RWPE2 (cell line): ENCODE data around the gene GABRG2.

Experiments used
- ATAC-seq: fragments of 200-7000 bp; cut with Tn5 transposase; 3 replicates; pipeline ENCODE4 v1.9.1; 2021; ENCODE audit warnings: low read depth
- DNase-seq: peaks from one replicate; pipeline ENCODE4 v3.0.0-alpha.2; 2020; ENCODE audit warnings: low spot score
- H3K27ac ChIP-seq: fragments of 450-650 bp; 2 replicates; pipeline ENCODE4 v1.5.1; 2017; ENCODE audit warnings: mild to moderate bottlenecking; ENCODE audit not compliant: poor library complexity, severe bottlenecking
- H3K27me3 ChIP-seq: fragments of 250-450 bp; sonication (Bioruptor Pico); 2 replicates; pipeline ENCODE4 v1.5.1; 2021; ENCODE audit warnings: mild to moderate bottlenecking, moderate library complexity; ENCODE audit not compliant: insufficient read depth, poor library complexity, severe bottlenecking
- H3K36me3 ChIP-seq: fragments of 250-450 bp; sonication (Bioruptor Pico); 2 replicates; pipeline ENCODE4 v1.5.1; 2020; ENCODE audit warnings: low read depth, mild to moderate bottlenecking, moderate library complexity
- H3K4me1 ChIP-seq: fragments of 250-450 bp; sonication (Bioruptor Pico); 2 replicates; pipeline ENCODE4 v1.5.1; 2021; ENCODE audit warnings: mild to moderate bottlenecking, moderate library complexity; ENCODE audit not compliant: insufficient read depth, poor library complexity, severe bottlenecking
- H3K4me3 ChIP-seq: fragments of 250-450 bp; sonication (Bioruptor Pico); 2 replicates; pipeline ENCODE4 v1.5.1; 2021; ENCODE audit warnings: mild to moderate bottlenecking, moderate library complexity; ENCODE audit not compliant: severe bottlenecking
- H3K9me3 ChIP-seq: fragments of 250-450 bp; sonication (Bioruptor Pico); 2 replicates; pipeline ENCODE4 v1.5.1; 2021; ENCODE audit warnings: mild to moderate bottlenecking, moderate library complexity; ENCODE audit not compliant: severe bottlenecking
- CTCF ChIP-seq: fragments of 450-650 bp; IDR thresholded peaks from one replicate; pipeline ENCODE4 v1.5.1; 2017; ENCODE audit warnings: mild to moderate bottlenecking, moderate library complexity; ENCODE audit not compliant: poor library complexity, severe bottlenecking

GABRG2 gene

GRCh38 chr5:162128117-162128516, 60.5 kb downstream of the GABRG2 start:
- DNase-seq (no peak), ATAC-seq (0 out of 3 replicates have a peak, but pooled peaks have one; percentile 17)
- no peak overlapping the region for H3K27ac ChIP-seq
- no peaks in the 10 kb centered on the region for H3K4me1 ChIP-seq
- peaks cover 22% of the 10 kb centered on the region for H3K27me3 ChIP-seq
- H3K4me3 ChIP-seq, result no peak overlapping the region
- no peak for TF ChIP-seq CTCF
- no peaks in the 10 kb centered on the region for H3K9me3 ChIP-seq
- no peaks in the 10 kb centered on the region for H3K36me3 ChIP-seq

DNA sequence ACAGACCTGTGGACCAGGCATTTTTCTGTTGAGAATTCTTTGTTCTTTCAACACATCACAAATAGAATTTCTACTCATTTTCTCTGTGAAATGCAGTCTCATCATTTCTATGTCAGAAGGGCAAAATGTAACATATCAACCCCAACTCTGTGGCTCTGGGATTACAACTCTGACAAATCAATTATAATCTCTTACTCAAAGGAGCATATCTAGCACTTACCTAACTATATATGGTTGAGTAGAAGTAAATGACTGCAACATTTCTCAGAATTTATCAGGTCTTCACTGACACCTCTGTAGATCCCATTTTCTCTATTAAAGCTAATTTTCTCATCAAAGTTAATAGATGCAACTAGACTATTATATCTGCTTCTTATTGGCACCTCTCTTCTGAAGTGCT, 64.8 kb downstream of the GABRG2 start:
- H3K36me3 ChIP-seq, result no peaks in the 10 kb centered on the region
- DNase-seq (no peak), ATAC-seq (no peak)
- H3K27ac ChIP-seq, result no peak overlapping the region
- TF ChIP-seq CTCF, result no peak
- no peak overlapping the region for H3K4me3 ChIP-seq
- H3K4me1 ChIP-seq, result no peaks in the 10 kb centered on the region
- no peaks in the 10 kb centered on the region for H3K9me3 ChIP-seq
- H3K27me3 ChIP-seq, result peaks cover 20% of the 10 kb centered on the region

GRCh38 chr5:162139190-162139589, 71.6 kb downstream of the GABRG2 start:
- Histone ChIP-seq H3K27me3 (peaks cover 3% of the 10 kb centered on the region), H3K27ac (no peak overlapping the region), H3K36me3 (no peaks in the 10 kb centered on the region), H3K4me1 (no peaks in the 10 kb centered on the region), H3K9me3 (peaks cover 9% of the 10 kb centered on the region), H3K4me3 (no peak overlapping the region)
- ATAC-seq (no peak), DNase-seq (no peak)
- TF ChIP-seq CTCF, result no peak

GRCh38 chr5:162154242-162154641, 86.7 kb downstream of the GABRG2 start:
- Histone ChIP-seq H3K9me3 (peaks cover 2% of the 10 kb centered on the region), H3K4me1 (no peaks in the 10 kb centered on the region), H3K27ac (no peak overlapping the region), H3K36me3 (no peaks in the 10 kb centered on the region), H3K4me3 (no peak overlapping the region), H3K27me3 (peaks cover 2% of the 10 kb centered on the region)
- DNase-seq (no peak), ATAC-seq (no peak)
- no peak for TF ChIP-seq CTCF

GRCh38 chr5:162160401-162160800, 92.8 kb downstream of the GABRG2 start:
- Histone ChIP-seq H3K4me3 (no peak overlapping the region), H3K9me3 (peaks cover 6% of the 10 kb centered on the region), H3K27me3 (peaks cover 2% of the 10 kb centered on the region), H3K27ac (no peak overlapping the region), H3K4me1 (no peaks in the 10 kb centered on the region), H3K36me3 (no peaks in the 10 kb centered on the region)
- DNase-seq, result no peak
- ATAC-seq, result no peak
- no peak for TF ChIP-seq CTCF
